ES-I3 (cell line): Measurements from ENCODE around the gene BCHE.

ENCODE experiments used
- H3K36me3 ChIP-seq: 2 replicates; pipeline ENCODE4 v1.6.1; 2013; ENCODE audit warnings: mild to moderate bottlenecking, low read length, control low read depth, moderate library complexity; ENCODE audit not compliant: insufficient read depth
- H3K4me1 ChIP-seq: 2 replicates; pipeline ENCODE4 v1.6.1; 2013; ENCODE audit warnings: mild to moderate bottlenecking, control low read depth, low read length; ENCODE audit not compliant: insufficient read depth
- H3K9ac ChIP-seq: 2 replicates; pipeline ENCODE4 v1.6.1; 2013; ENCODE audit warnings: low read depth, mild to moderate bottlenecking, low read length, moderate library complexity
- H3K9me3 ChIP-seq: 2 replicates; pipeline ENCODE4 v1.6.1; 2013; ENCODE audit warnings: mild to moderate bottlenecking, low read length, moderate library complexity; ENCODE audit not compliant: control insufficient read depth, insufficient read depth

BCHE gene

DNA sequence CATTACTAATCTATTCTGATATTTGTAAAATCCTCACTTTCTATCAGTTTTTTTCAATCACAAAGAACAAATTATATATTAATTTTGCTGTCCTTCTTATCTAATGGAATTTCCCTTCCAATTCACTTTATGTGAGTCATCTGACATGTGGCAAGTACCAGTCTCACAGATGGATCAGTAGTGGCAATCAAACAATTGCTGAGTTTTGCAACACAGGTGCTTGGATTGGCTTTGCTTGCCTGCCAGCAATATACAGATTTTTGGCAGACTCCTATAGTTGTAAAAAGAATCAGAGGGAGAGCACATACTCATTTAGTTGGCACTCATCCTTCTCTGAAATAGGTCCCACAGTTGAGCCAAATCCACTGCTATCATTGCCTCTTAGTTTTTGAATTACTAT is 83.7 kb downstream of the BCHE start:
- Histone ChIP-seq H3K36me3 (no peaks in the 10 kb centered on the region), H3K9me3 (no peaks in the 10 kb centered on the region), H3K4me1 (no peaks in the 10 kb centered on the region), H3K9ac (no peak overlapping the region)

DNA sequence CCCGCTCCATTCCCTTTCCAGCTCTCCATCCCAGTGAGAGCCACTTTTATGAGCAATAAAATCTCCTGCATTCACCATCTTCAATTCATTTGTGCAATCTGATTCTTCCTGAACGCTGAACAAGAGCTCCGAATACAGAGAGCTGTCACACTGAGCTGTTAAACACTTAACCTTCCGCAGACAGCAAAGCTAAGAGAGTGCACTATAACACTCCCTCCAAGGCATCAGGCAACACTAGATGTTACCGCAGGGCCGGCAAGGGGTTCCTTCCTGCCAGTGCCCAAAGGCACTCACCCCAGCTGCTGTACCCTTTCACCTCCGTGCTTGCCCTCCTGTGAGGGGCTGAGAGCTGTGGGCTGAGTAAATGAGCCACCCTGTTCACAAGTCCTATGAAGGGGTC is 85.6 kb downstream of the BCHE start:
- Histone ChIP-seq H3K4me1 (no peaks in the 10 kb centered on the region), H3K36me3 (no peaks in the 10 kb centered on the region), H3K9ac (no peak overlapping the region), H3K9me3 (no peaks in the 10 kb centered on the region)

DNA sequence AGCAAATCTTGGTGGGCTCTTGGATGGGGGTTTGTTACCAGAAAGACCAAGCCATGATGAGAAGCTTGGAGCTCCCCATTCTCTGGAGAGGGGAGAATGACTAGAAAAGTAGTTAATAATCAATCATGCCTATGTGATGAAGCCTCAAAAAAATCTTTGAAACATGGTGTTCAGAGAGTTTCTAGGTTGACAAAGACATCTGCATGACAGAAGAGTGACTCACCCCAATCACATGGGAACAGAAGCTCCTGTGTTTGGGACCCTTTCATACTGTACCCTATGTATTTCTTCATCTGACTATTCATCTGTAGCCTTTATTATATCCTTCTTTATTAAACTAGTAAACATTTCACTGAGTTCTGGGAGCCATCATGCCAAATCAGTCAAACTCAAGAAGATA is 87.4 kb downstream of the BCHE start:
- Histone ChIP-seq H3K36me3 (no peaks in the 10 kb centered on the region), H3K9me3 (no peaks in the 10 kb centered on the region), H3K9ac (no peak overlapping the region), H3K4me1 (no peaks in the 10 kb centered on the region)

DNA sequence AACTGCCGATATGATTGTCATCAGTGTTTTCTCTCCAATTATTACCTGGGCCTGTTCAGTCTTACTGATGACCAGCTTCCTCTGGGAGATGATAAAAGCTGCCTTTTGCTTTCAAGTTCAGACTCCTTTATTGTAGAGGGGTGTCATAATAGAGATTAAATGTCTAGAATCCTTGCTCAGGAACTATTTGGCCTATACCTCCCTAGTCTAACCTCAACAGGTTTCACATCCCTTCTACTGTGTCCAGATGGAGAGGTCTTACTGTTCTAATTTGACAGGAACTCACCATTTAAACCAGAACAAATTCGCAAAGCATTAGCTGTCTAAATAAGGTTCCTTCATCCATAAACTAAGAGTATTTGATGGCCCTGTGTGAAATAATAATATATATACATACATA is 88.0 kb downstream of the BCHE start:
- Histone ChIP-seq H3K9me3 (no peaks in the 10 kb centered on the region), H3K4me1 (no peaks in the 10 kb centered on the region), H3K9ac (no peak overlapping the region), H3K36me3 (no peaks in the 10 kb centered on the region)

DNA sequence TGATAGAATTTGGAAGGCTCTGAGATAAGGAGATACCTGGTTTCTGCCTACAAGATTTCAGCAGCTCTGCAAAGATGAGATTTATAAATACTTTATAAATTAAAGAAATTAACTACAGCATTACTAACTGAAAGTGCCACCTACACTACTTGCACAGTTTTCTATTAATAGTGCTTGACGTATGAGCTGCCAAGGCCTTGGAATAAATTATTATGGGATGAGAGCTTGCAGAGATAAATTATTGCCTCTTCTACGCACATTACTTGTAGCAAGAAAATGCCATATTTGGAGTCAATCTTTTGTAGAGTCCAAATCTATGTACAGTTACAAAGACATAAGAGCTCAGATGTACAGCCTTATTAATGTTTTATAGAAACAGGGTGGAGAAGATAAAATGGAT is 89.1 kb downstream of the BCHE start:
- Histone ChIP-seq H3K9me3 (no peaks in the 10 kb centered on the region), H3K36me3 (no peaks in the 10 kb centered on the region), H3K4me1 (no peaks in the 10 kb centered on the region), H3K9ac (no peak overlapping the region)

DNA sequence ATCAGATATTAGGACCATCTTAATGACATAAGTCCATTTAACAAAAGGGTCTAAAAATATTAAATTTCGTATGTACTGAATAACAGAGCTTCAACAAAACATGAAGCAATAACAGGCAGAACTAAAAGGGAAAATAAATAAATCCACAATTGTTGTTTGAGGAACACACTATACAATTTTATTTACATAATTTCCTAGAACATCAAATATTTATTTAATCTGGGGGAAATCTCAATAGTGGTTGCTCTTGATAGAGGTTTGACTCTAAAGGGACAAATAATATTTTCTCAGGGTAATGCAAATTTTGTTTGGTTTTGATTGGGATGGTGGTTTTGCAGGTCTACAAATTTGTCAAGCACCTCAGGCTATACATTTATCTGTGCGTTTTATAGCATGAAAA is 90.3 kb downstream of the BCHE start:
- Histone ChIP-seq H3K9me3 (no peaks in the 10 kb centered on the region), H3K9ac (no peak overlapping the region), H3K36me3 (no peaks in the 10 kb centered on the region), H3K4me1 (no peaks in the 10 kb centered on the region)

DNA sequence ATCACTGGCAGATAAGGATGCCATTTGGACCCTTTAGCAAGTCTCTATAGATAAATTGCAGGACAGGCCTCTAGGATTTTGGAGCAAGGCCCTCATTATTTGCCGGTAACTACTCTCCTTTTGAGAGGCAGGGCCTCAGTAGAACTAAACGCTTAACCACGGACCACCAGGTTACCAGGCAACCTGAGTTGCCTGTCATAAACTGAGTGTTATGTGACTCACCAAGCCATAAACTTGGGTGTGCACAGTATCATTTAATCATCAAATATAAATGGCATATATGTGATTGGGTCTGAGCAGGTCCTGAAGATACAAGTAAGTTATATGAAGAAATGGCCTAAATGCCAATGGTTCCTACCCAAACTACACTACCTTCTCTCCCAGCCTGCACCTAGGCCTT is 93.2 kb downstream of the BCHE start:
- no peak overlapping the region for H3K9ac ChIP-seq
- H3K36me3 ChIP-seq, result no peaks in the 10 kb centered on the region
- H3K4me1 ChIP-seq, result no peaks in the 10 kb centered on the region
- H3K9me3 ChIP-seq, result no peaks in the 10 kb centered on the region

DNA sequence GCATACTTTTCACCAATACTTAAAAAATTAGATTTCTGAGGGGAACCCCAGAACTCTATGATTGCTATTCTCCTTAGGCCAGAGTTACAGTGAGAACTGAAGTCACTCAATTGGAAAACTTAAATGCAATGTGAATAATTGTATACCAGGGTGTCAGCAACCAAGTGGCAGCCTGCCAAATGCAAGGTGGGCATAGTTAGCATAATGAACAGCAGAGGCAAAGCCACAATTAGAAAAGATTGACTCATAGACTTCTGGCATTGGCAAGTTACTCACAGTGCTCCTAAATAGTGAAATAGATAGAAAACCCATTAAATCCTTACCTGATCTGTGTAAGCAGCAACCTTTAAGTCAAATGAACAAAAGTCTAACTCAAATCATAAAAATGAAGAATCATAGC is 94.9 kb downstream of the BCHE start:
- no peak overlapping the region for H3K9ac ChIP-seq

DNA sequence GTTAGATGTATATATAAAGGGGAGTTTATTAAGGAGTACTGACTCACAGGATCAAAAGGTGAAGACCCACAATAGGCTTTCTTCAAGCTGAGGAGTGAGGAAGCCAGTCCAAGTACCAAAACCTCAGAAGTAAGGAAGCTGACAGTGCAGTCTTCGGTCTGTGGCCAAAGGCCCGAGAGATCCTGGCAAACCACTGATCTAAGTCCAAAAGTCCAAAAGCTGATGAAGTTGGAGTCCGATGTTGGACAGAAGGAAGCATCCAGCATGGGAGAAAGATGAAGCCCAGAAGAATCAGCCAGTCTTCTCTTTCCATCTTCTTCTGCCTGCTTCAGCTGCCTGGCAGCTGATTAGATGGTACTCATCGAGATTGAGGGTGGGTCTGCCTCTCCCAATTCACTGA is 107.5 kb downstream of the BCHE start:
- Histone ChIP-seq H3K9me3 (no peaks in the 10 kb centered on the region), H3K36me3 (no peaks in the 10 kb centered on the region), H3K4me1 (no peaks in the 10 kb centered on the region), H3K9ac (no peak overlapping the region)

More for the DNA sequence above, 94.9 kb downstream of the BCHE start:
- Histone ChIP-seq H3K9me3 (no peaks in the 10 kb centered on the region), H3K4me1 (no peaks in the 10 kb centered on the region), H3K36me3 (no peaks in the 10 kb centered on the region)

DNA sequence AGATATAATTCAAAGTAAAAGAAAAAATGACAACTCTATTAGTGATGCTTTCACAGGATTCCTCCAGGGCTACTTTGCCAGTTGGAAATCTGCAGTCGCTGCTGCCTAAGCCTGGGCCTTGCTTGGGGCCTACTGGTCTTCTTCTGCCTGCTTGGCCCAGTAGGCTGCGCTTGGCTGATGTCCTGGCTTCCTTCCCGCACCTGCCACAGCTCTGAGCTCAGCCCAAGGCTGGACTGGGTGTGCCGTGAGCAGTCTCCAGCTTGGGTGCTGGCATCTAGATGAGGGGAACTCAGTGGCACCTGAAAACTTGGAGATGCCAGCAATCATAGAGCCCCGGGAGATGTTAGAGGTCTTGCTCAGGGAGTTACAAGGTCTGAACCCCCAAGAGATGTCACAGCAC is 108.3 kb downstream of the BCHE start:
- H3K36me3 ChIP-seq, result no peaks in the 10 kb centered on the region
- no peaks in the 10 kb centered on the region for H3K4me1 ChIP-seq
- H3K9ac ChIP-seq, result no peak overlapping the region
- no peaks in the 10 kb centered on the region for H3K9me3 ChIP-seq

DNA sequence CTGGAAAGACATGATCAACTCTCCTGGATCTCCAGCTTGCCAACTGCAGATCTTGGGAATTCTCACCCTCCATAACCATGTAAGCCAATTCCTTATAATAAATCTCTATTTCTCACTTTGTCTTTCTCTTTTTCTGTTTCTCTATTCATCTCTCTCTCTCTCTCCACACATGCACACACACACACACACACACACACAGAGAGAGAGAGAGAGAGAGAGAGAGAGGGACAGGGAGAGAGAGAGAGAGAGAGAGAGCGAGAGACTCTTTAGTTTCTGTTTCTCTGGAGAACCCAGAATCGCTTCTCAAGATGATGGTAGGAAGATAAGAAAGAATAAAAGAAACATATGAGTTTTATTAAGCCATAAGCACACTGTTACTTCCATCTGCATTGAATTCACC is 111.9 kb downstream of the BCHE start:
- no peaks in the 10 kb centered on the region for H3K36me3 ChIP-seq
- no peaks in the 10 kb centered on the region for H3K9me3 ChIP-seq
- no peak overlapping the region for H3K9ac ChIP-seq
- H3K4me1 ChIP-seq, result no peaks in the 10 kb centered on the region
